Keratinocyte (primary cell): ENCODE measurements around the gene AOPEP. TPM values are rescaled to one million over a fixed set of nuclear protein-coding genes. Genes with fewer than 3 reads are reported as not detected.

ENCODE experiments used
- DNase-seq: peaks from one replicate; pipeline ENCODE4 v3.0.0-alpha.2; 2011; ENCODE audit warnings: low read depth, missing footprints, low spot score
- FAIRE-seq: peaks from 2 replicates; lab custom pipeline; 2011; peaks lifted over from hg19 to GRCh38; lab: Jason Lieb, UNC
- H2AFZ ChIP-seq: 2 replicates; pipeline ENCODE4 v1.6.0; 2012; ENCODE audit warnings: low read length, control low read depth, inconsistent platforms; ENCODE audit not compliant: control insufficient read depth
- H3K27ac ChIP-seq: 2 replicates; pipeline ENCODE4 v1.5.1; 2011; ENCODE audit warnings: low read length; ENCODE audit not compliant: control insufficient read depth, insufficient read depth
- H3K27me3 ChIP-seq: 3 replicates; pipeline ENCODE4 v1.6.0; 2011; ENCODE audit warnings: low read length; ENCODE audit not compliant: control insufficient read depth, insufficient read depth; ENCODE audit errors: extremely low read depth
- H3K36me3 ChIP-seq, 2 experiments: 2 replicates in 1 of 2; 3 replicates in 1 of 2; pipeline ENCODE4 v1.5.1; 2011; ENCODE audit warnings: low read length in 2 of 2, mild to moderate bottlenecking in 1 of 2; ENCODE audit not compliant: control insufficient read depth in 2 of 2, insufficient read depth in 2 of 2; ENCODE audit errors: extremely low read depth in 1 of 2
- H3K4me1 ChIP-seq: 3 replicates; pipeline ENCODE4 v1.5.1; 2011; ENCODE audit warnings: low read length; ENCODE audit not compliant: control insufficient read depth, insufficient read depth; ENCODE audit errors: extremely low read depth
- H3K4me2 ChIP-seq: 3 replicates; pipeline ENCODE4 v1.6.0; 2011; ENCODE audit warnings: low read depth, low read length; ENCODE audit not compliant: control insufficient read depth, insufficient read depth; ENCODE audit errors: extremely low read depth
- H3K4me3 ChIP-seq, 3 experiments: fragments of 200-600 bp in 1 of 3; sonication (generic) in 1 of 3; 2 replicates in 2 of 3; 3 replicates in 1 of 3; pipeline ENCODE4 v1.5.1; 2011 to 2016; ENCODE audit warnings: low read length in 3 of 3, mild to moderate bottlenecking in 3 of 3, control low read depth in 2 of 3, inconsistent platforms in 1 of 3, low read depth in 1 of 3, mixed read lengths in 1 of 3, mixed run types in 1 of 3, moderate library complexity in 1 of 3; ENCODE audit not compliant: control insufficient read depth in 2 of 3, insufficient read depth in 2 of 3; ENCODE audit errors: extremely low read depth in 1 of 3
- H3K79me2 ChIP-seq: 2 replicates; pipeline ENCODE4 v1.6.0; 2012; ENCODE audit warnings: low read length; ENCODE audit not compliant: control insufficient read depth, insufficient read depth
- H3K9ac ChIP-seq: 3 replicates; pipeline ENCODE4 v1.6.0; 2011; ENCODE audit warnings: low read length; ENCODE audit not compliant: control insufficient read depth, insufficient read depth; ENCODE audit errors: extremely low read depth
- H3K9me1 ChIP-seq: 3 replicates; pipeline ENCODE4 v1.6.0; 2011; ENCODE audit warnings: low read length; ENCODE audit not compliant: control insufficient read depth, insufficient read depth; ENCODE audit errors: extremely low read depth
- H3K9me3 ChIP-seq: 2 replicates; pipeline ENCODE4 v1.5.1; 2012; ENCODE audit warnings: low read depth, low read length; ENCODE audit not compliant: control insufficient read depth
- H4K20me1 ChIP-seq: 3 replicates; pipeline ENCODE4 v1.6.0; 2011; ENCODE audit warnings: low read length; ENCODE audit not compliant: control insufficient read depth, insufficient read depth; ENCODE audit errors: extremely low read depth
- EZH2 ChIP-seq: IDR thresholded peaks from one replicate; pipeline ENCODE4 v1.6.1; 2012; ENCODE audit warnings: inconsistent platforms, mild to moderate bottlenecking, low read length, moderate library complexity
- dilution Hi-C: fragments of 300-500 bp; cut with MboI; formaldehyde crosslinking; loops from one replicate; pipeline ENCODE4 v1.7.0; 2020; ENCODE audit warnings: low sequenced_read_pairs; ENCODE audit not compliant: extremely low pct_ligation_motif_present
- polyA plus RNA-seq, 5 experiments: library from polyadenylated mRNA; depleted of rRNA in 3 of 5; stranded (reverse) in 3 of 5; stranded (forward) in 1 of 5; unstranded in 1 of 5; fragments of >200 nt; gene quantifications; 1 replicate in 1 of 5; 2 replicates in 3 of 5; 3 replicates in 1 of 5; pipeline versions ENCODE4 v1.2.1 to v1.2.3, GENCODE V29; 2011 to 2012; ENCODE audit warnings: missing spikeins in 2 of 5, low read depth in 1 of 5, low replicate concordance in 1 of 5
- TF ChIP-seq, protein P1 (sequence below), 3 experiments: IDR thresholded peaks in 1 of 3; conservative IDR thresholded peaks in 1 of 3; optimal IDR thresholded peaks in 1 of 3; 2 replicates in 2 of 3; 3 replicates in 1 of 3; pipeline versions ENCODE3 to v1.5.1; 2011; ENCODE audit warnings: low read length in 3 of 3, mild to moderate bottlenecking in 3 of 3, moderate library complexity in 2 of 3, control low read depth in 1 of 3, inconsistent platforms in 1 of 3; ENCODE audit not compliant: insufficient read depth in 2 of 3; ENCODE audit errors: extremely low read depth in 1 of 3

AOPEP gene
- polyA plus RNA-seq, 1 donor (not counting 4 experiments of a cell fraction or from before 2014, with no cell fraction given): 27.0 TPM

DNA sequence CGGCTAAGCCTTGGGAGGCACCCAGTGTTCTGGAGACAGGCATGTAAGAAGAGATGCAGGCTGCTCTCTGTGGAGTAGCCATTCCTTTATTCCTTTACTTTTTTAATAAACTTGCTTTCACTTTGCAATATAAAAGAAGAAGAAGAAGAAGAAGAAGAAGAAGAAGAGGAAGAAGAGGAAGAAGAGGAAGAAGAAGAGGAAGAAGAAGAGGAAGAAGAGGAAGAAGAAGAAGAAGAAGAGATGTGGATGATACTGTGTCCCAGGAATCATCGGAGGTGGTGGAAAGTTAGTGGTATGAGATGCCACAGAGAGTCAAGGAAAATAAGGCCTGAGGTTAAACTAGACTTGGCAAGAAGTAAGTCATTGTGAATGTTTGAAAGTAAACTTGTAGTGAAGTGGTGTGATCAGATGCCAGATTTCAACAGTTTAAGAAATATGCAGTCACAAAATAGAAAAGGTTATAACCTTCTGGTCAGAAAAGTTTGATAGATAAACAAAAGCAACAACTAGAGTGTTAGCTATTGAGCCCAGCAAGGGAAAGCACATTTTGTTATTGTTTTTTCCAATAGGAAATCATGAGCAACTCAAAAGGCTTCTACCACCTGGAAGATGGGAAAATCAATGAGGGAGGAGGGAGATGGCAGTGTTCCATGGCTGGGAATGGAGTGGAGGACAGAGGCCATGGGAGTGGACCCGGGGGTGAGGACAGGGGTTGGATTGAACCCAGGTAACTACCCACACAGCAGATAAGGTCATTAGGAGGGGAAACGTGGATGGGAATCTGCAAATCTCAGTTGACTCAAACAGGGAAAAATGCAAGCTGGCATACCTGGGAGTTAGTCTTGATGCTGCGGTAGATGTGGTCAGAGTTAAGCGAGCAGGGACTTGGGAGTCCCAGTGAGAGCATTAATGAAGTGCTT, 16.8 kb downstream of the AOPEP start:
- TF ChIP-seq, protein P1, sequence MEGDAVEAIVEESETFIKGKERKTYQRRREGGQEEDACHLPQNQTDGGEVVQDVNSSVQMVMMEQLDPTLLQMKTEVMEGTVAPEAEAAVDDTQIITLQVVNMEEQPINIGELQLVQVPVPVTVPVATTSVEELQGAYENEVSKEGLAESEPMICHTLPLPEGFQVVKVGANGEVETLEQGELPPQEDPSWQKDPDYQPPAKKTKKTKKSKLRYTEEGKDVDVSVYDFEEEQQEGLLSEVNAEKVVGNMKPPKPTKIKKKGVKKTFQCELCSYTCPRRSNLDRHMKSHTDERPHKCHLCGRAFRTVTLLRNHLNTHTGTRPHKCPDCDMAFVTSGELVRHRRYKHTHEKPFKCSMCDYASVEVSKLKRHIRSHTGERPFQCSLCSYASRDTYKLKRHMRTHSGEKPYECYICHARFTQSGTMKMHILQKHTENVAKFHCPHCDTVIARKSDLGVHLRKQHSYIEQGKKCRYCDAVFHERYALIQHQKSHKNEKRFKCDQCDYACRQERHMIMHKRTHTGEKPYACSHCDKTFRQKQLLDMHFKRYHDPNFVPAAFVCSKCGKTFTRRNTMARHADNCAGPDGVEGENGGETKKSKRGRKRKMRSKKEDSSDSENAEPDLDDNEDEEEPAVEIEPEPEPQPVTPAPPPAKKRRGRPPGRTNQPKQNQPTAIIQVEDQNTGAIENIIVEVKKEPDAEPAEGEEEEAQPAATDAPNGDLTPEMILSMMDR (optimal IDR thresholded peaks at IDR 0.05 in 1 of 3, IDR thresholded peaks at IDR 0.05 in 1 of 3, conservative IDR thresholded peaks at IDR 0.05 in 1 of 3; ENCODE audit: extremely low read depth in 1 of 3, insufficient read depth in 2 of 3, low read length in 3 of 3): no peak
- no peak for TF ChIP-seq EZH2
- H3K4me1 ChIP-seq: no peaks in the 10 kb centered on the region
- H3K27ac ChIP-seq: no peak overlapping the region
- no peak for FAIRE-seq
- no peaks in the 10 kb centered on the region for H3K9me1 ChIP-seq
- no peaks in the 10 kb centered on the region for H3K9me3 ChIP-seq
- no peak overlapping the region for H3K4me2 ChIP-seq
- H3K9ac ChIP-seq: no peak overlapping the region
- H3K4me3 ChIP-seq: no peak overlapping the region
- H3K79me2 ChIP-seq: no peaks in the 10 kb centered on the region
- no peak overlapping the region for H2AFZ ChIP-seq
- no peaks in the 10 kb centered on the region for H3K27me3 ChIP-seq
- no peaks in the 10 kb centered on the region for H3K36me3 ChIP-seq
- H4K20me1 ChIP-seq: no peaks in the 10 kb centered on the region
- no peak for DNase-seq
- dilution Hi-C loops: no loop called here

DNA sequence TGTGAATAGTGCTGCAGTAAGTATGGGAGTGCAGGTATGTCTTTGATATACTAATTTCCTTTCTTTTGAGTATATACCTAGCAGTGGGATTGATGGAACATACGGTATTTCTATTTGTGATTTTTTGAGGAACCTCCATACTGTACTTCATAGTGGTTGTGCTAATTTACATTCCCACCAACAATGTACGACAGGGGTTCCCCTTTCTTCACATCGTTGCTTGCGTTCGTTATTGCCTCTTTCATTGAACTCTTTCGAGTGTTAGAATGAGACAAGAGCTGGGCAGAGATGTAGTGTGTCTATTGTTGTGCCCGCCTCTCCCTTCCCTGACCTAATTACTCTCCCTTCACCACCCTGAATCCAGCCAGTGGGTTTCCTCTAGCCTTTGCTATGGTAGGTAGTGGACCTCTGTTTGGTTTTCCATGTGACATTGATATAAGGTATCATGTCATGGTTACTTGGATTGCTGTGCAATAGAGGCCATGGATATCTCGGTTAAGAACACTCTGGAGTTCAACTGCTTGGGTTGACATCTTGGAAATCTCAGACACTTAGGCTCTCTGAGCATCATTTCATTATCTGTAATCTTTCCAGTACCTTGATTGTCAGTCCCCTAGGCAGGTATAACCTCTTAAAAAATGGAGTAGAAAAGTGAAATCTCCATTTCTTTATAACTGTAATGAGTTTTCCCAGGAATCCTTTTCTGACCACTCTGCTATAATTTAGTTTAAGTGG, 19.5 kb downstream of the AOPEP start:
- no peaks in the 10 kb centered on the region for H3K4me1 ChIP-seq

More for the DNA sequence above, 19.5 kb downstream of the AOPEP start:
- Histone ChIP-seq H3K4me2 (no peak overlapping the region), H3K9me3 (no peaks in the 10 kb centered on the region), H3K27me3 (no peaks in the 10 kb centered on the region), H3K79me2 (no peaks in the 10 kb centered on the region), H3K4me3 (no peak overlapping the region), H3K27ac (no peak overlapping the region), H4K20me1 (no peaks in the 10 kb centered on the region), H3K9me1 (no peaks in the 10 kb centered on the region), H2AFZ (no peak overlapping the region), H3K36me3 (no peaks in the 10 kb centered on the region), H3K9ac (no peak overlapping the region)
- no peak for DNase-seq
- no peak for FAIRE-seq
- TF ChIP-seq, protein P1 (optimal IDR thresholded peaks at IDR 0.05 in 1 of 3, IDR thresholded peaks at IDR 0.05 in 1 of 3, conservative IDR thresholded peaks at IDR 0.05 in 1 of 3; ENCODE audit: extremely low read depth in 1 of 3, insufficient read depth in 2 of 3, low read length in 3 of 3): no peak
- TF ChIP-seq EZH2: no peak
- dilution Hi-C loops: no loop called here
